SH-SY5Y (cell line): Measurements from ENCODE around the gene CFAP299.

ENCODE experiments used
- GATA2 ChIP-seq: IDR thresholded peaks from 2 replicates; pipeline ENCODE4 v1.6.1; 2011; ENCODE audit warnings: mild to moderate bottlenecking, low read depth, low read length
- GATA3 ChIP-seq: IDR thresholded peaks from 2 replicates; pipeline ENCODE4 v1.6.1; 2011; ENCODE audit warnings: low read depth, mild to moderate bottlenecking, low read length, moderate library complexity

Gene CFAP299

DNA sequence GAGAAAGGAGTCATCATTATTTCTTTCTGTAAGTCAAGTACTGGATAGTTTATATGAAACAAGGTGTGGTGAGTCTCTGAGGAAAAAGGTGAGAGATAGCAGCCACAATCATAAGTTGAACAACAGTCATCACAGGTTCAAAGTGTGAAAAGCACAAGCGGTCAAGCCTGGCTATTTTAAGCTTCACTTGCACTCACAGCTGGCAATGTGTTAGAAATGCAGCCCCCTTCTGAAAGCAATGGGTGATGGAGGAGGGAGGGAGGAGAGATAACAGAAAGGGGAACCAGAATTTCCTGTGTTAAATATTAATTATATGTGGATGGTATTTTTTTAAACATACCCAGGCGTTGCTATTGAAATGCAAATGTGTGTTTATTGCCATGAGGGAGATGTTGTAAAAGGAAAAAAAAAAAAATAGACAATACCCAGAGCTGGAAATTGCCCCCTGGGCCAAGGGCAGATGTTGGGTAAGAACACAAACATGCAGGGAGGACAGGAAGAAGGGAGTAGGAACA lies 668.1 kb downstream of the CFAP299 start:
- TF ChIP-seq GATA2 (no peak), GATA3 (no peak)

DNA sequence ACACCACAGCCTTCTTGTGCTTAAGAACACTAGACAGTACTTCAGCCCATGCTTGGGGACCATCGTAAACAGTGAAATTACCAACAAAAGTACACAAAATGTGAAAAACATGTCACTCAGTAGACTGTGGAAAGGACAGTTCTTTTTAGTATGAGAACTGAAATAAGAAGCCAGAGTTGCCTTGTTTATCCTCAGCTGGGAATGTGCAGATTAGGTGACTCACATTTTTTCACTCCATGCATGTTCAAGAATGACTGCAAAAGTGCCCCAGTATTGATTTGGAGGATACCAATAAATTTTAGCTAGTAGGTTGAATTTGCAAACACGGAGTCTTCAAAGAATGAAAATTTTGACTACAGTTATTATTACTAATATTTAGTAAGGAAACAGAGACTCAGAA lies 671.9 kb downstream of the CFAP299 start:
- TF ChIP-seq GATA2: no peak
